Ascending aorta (tissue), 2 donors: ENCODE data around the gene CAV1. TPM values are rescaled to one million over a fixed set of nuclear protein-coding genes. Genes with fewer than 3 reads are reported as not detected.

Experiments
- DNase-seq, 2 donors: peaks; one replicate each; pipeline ENCODE4 v3.0.0-alpha.2; 2019; ENCODE audit warnings: low spot score in 2 of 2
- H3K27ac ChIP-seq, 2 donors: fragments of 200-600 bp; sonication (generic); one replicate each; pipeline ENCODE4 v1.5.1; 2016 to 2017; ENCODE audit warnings: mild to moderate bottlenecking in 1 of 2
- H3K27me3 ChIP-seq: fragments of 200-600 bp; sonication (generic); one replicate; pipeline ENCODE4 v1.5.1; 2017
- H3K36me3 ChIP-seq, 2 donors: fragments of 200-600 bp; sonication (generic); one replicate each; pipeline ENCODE4 v1.5.1; 2016
- H3K4me1 ChIP-seq, 2 donors: fragments of 200-600 bp; sonication (generic); one replicate each; pipeline ENCODE4 v1.5.1; 2016 to 2017; ENCODE audit warnings: mild to moderate bottlenecking in 1 of 2
- H3K4me3 ChIP-seq, 2 donors: fragments of 200-600 bp; sonication (generic); one replicate each; pipeline ENCODE4 v1.5.1; 2016 to 2017; ENCODE audit warnings: mild to moderate bottlenecking in 1 of 2
- H3K9me3 ChIP-seq, 2 donors: fragments of 200-600 bp; sonication (generic); one replicate each; pipeline ENCODE4 v1.5.1; 2016
- CTCF ChIP-seq, 3 experiments: fragments of 200-600 bp in 2 of 3; fragments of 450-650 bp in 1 of 3; sonication (generic) in 2 of 3; IDR thresholded peaks; one replicate each; pipeline ENCODE4 v1.5.1; 2016 to 2019; ENCODE audit warnings: antibody characterized with exemption in 3 of 3, mild to moderate bottlenecking in 1 of 3, moderate library complexity in 1 of 3
- intact Hi-C: fragments of 100-400 bp; cut with DNase I; formaldehyde crosslinking; loops from one replicate; pipeline ENCODE4 v1.15.1; 2023
- total RNA-seq: library from RNA; depleted of rRNA; stranded (reverse); fragments of >200 nt; gene quantifications from one replicate; pipeline ENCODE4 v1.1.0, GENCODE V29; 2016

The CAV1 gene
- total RNA-seq, 1 donor from 2014 or later, result 156 TPM

DNA sequence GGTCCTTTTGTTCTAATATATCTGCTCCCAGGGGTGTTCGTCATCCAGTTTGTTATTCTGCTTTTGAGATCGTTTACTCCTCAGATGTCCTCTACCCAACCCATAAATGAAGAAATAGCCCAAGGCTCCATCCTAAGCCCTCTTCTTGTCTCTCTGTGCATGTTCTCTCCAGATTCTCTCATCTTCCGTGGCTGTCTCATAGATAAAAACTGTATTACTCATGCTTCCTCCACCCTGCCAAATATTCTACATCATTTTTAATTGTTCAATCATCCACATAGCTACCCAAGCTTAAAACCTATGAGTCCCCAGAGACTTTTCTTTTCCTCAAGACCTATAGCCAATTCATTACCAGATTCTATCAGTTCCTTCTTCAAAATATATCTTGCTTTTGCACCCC is 44.9 kb downstream of the CAV1 start:
- H3K27ac ChIP-seq, result no peak overlapping the region
- TF ChIP-seq CTCF (IDR thresholded peaks at IDR 0.05), result no peak
- H3K9me3 ChIP-seq, result no peaks in the 10 kb centered on the region
- intact Hi-C loops, result no loop called here
- H3K4me3 ChIP-seq, result no peak overlapping the region
- no peak for DNase-seq
- H3K36me3 ChIP-seq, result no peaks in the 10 kb centered on the region
- no peaks in the 10 kb centered on the region for H3K27me3 ChIP-seq
- peaks cover 0 to 19% of the 10 kb centered on the region in 2 donors for H3K4me1 ChIP-seq

DNA sequence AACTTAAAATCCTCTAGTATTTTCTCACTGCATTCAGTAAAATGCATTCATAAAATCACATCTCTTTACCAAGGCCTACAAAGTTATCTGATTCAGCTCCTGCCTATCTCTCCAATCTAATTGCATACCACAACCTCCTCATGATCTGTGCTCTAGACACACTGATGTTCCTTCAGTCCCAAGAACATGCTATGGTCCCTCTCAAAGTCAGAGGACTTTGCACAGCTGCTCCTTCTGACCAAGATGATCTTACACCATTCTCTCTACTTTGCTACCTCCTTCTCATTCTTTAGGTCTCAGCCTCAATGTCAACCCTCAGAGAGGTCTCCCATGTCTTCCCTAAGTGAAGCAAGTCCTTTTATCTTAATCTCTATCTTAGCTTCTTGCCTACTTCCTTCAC is 45.5 kb downstream of the CAV1 start:
- intact Hi-C loops, result no loop called here
- Histone ChIP-seq H3K36me3 (no peaks in the 10 kb centered on the region), H3K9me3 (no peaks in the 10 kb centered on the region), H3K27me3 (no peaks in the 10 kb centered on the region), H3K4me1 (peaks cover 0 to 19% of the 10 kb centered on the region in 2 donors), H3K4me3 (no peak overlapping the region), H3K27ac (peak overlapping the region; percentile 6 to 22)
- no peak for TF ChIP-seq CTCF (IDR thresholded peaks at IDR 0.05)
- DNase-seq, result no peak

GRCh38 chr7:116571037-116571436 is 46.2 kb downstream of the CAV1 start:
- Histone ChIP-seq H3K36me3 (no peaks in the 10 kb centered on the region), H3K4me3 (no peak overlapping the region), H3K27me3 (no peaks in the 10 kb centered on the region), H3K4me1 (peaks cover 0 to 19% of the 10 kb centered on the region in 2 donors), H3K27ac (peak overlapping the region; percentile 6 to 30), H3K9me3 (no peaks in the 10 kb centered on the region)
- intact Hi-C loops, result no loop called here
- DNase-seq, result no peak
- no peak for TF ChIP-seq CTCF (IDR thresholded peaks at IDR 0.05)

DNA sequence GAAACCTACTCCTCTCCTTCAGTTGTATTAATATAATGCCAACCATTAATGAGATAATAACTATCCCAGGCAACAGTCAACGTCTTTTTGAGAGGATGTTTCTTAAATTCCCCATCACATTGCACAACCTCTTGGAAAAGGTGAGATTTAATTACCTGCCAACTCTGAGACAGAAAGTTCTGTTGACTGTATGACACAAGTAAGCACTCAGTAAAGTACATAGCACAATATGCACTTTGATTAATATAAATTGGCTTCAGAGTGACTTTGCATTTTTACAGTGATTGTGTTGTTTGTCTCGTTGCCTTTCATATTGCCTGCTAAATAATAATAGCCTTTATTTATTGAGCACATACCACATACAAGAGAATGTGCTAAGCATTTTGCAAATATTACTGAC is 46.7 kb downstream of the CAV1 start:
- intact Hi-C loops, result no loop called here
- no peak for DNase-seq
- Histone ChIP-seq H3K36me3 (no peaks in the 10 kb centered on the region), H3K9me3 (no peaks in the 10 kb centered on the region), H3K27ac (peak overlapping the region; percentile 4 to 30), H3K4me1 (peaks cover under 1 to 25% of the 10 kb centered on the region in 2 donors), H3K4me3 (no peak overlapping the region), H3K27me3 (no peaks in the 10 kb centered on the region)
- no peak for TF ChIP-seq CTCF (IDR thresholded peaks at IDR 0.05)

DNA sequence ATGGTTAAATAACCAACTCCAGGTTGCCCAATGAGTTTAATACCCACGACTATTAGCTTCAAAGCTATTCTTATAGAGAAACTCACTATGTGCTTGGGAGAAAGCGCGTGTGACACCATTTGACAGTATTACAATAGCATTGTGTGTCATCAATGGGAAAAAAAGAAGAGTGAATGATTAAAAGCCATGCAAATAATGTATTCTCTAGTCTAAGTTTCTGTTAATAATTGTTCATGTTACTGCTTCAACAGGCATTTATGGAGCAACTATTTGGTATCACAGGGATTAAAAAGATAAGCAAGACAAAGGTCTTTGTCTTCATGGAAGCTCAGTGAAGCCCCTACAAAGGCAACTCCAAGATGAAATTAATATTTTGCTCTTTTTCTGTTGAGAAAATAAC is 47.2 kb downstream of the CAV1 start:
- Histone ChIP-seq H3K27me3 (no peaks in the 10 kb centered on the region), H3K4me1 (peaks cover 3 to 27% of the 10 kb centered on the region in 2 donors), H3K27ac (no peak overlapping the region), H3K36me3 (no peaks in the 10 kb centered on the region), H3K4me3 (no peak overlapping the region), H3K9me3 (no peaks in the 10 kb centered on the region)
- no peak for TF ChIP-seq CTCF (IDR thresholded peaks at IDR 0.05)
- intact Hi-C loops, result no loop called here
- no peak for DNase-seq

DNA sequence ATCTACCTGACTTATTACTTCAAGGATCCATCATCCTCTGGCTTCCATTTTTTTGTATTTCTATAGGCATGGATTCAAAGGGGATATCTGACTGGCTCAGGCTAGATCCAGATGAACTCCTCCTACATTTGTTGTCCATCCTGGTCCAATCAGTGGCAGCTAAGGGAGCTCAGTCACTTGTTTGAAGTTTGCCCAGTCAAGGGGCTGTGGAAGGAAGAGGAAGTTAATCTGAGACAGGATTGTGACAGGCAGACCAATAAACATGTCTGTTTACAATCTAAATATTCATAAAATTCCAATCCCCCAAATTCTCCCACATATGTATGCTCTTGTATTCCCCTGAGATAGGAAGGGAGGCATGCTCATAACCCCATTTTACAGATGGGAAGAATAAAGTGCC is 48.7 kb downstream of the CAV1 start:
- DNase-seq, result no peak
- no peaks in the 10 kb centered on the region for H3K9me3 ChIP-seq
- intact Hi-C loops, result no loop called here
- no peaks in the 10 kb centered on the region for H3K27me3 ChIP-seq
- TF ChIP-seq CTCF (IDR thresholded peaks at IDR 0.05), result no peak
- no peaks in the 10 kb centered on the region for H3K36me3 ChIP-seq
- H3K4me1 ChIP-seq, result peaks cover 10 to 38% of the 10 kb centered on the region in 2 donors
- no peak overlapping the region for H3K4me3 ChIP-seq
- H3K27ac ChIP-seq, result no peak overlapping the region
